BJ (cell line): Measurements from ENCODE around the gene CAMK2D. TPM values are rescaled to one million over a fixed set of nuclear protein-coding genes. Genes with fewer than 3 reads are reported as not detected.

ENCODE experiments used
- CTCF ChIA-PET: fragments of 350-600 bp; formaldehyde crosslinking; extraction: SDS; loops from one replicate; lab custom pipeline; 2021; ENCODE audit warnings: antibody characterized with exemption, inconsistent platforms; lab: Yijun Ruan, JAX
- POLR2A ChIA-PET: fragments of 300-600 bp; sonication (Branson Sonifier 250); formaldehyde crosslinking; extraction: SDS; loops from one replicate; lab custom pipeline; 2021; ENCODE audit warnings: antibody characterized with exemption; lab: Charles Lee
- DNase-seq: peaks from one replicate; pipeline ENCODE4 v3.0.0-alpha.2; 2011; ENCODE audit warnings: low read depth
- H3K27me3 ChIP-seq: 2 replicates; pipeline ENCODE4 v1.6.0; 2011; ENCODE audit warnings: low read length; ENCODE audit not compliant: control insufficient read depth, insufficient read depth
- H3K36me3 ChIP-seq: 2 replicates; pipeline ENCODE4 v1.5.1; 2011; ENCODE audit warnings: low read length; ENCODE audit not compliant: control insufficient read depth, insufficient read depth
- H3K4me3 ChIP-seq: 2 replicates; pipeline ENCODE4 v1.5.1; 2011; ENCODE audit warnings: low read depth, mild to moderate bottlenecking, control low read depth, low read length
- CTCF ChIP-seq: IDR thresholded peaks from 2 replicates; pipeline ENCODE4 v1.5.1; 2011; ENCODE audit warnings: low read depth, mild to moderate bottlenecking, control low read depth, inconsistent platforms, low read length, moderate library complexity; ENCODE audit not compliant: insufficient read depth
- polyA plus RNA-seq: library from polyadenylated mRNA; depleted of rRNA; stranded (reverse); fragments of >200 nt; gene quantifications from 2 replicates; pipeline ENCODE4 v1.2.3, GENCODE V29; 2011

CAMK2D gene
- polyA plus RNA-seq, 1 experiment = 41.8 TPM

GRCh38 chr4:113601636-113602035 lies 159.9 kb downstream of the CAMK2D start:
- CTCF ChIA-PET = interaction anchor here (1.6 kb wide), 1 partner anchor 15 kb away, joined by 3 read pairs; no protein-coding TSS in a partner anchor
- TF ChIP-seq CTCF = no peak
- no peaks in the 10 kb centered on the region for H3K27me3 ChIP-seq
- H3K4me3 ChIP-seq = no peak overlapping the region
- DNase-seq = no peak
- H3K36me3 ChIP-seq = no peaks in the 10 kb centered on the region
- POLR2A ChIA-PET = interaction anchor here (0.5 kb wide), 1 partner anchor 8 kb away, joined by 3 read pairs; no protein-coding TSS in a partner anchor

GRCh38 chr4:113596396-113596795 lies 165.1 kb downstream of the CAMK2D start:
- no peak for TF ChIP-seq CTCF
- Histone ChIP-seq H3K27me3 (no peaks in the 10 kb centered on the region), H3K36me3 (peaks cover 2% of the 10 kb centered on the region; the same call in 1 of the 2 replicates), H3K4me3 (no peak overlapping the region)
- ChIA-PET CTCF (interaction anchor here (0.7 to 1.0 kb wide), 2 partner anchors 14 to 49 kb away, joined by 3 read pairs; no protein-coding TSS in a partner anchor), POLR2A (no interaction called here)
- DNase-seq = no peak

- POLR2A ChIA-PET = no interaction called here
- no peak for TF ChIP-seq CTCF
- H3K4me3 ChIP-seq = no peak overlapping the region
- CTCF ChIA-PET = no interaction called here
- H3K27me3 ChIP-seq = no peaks in the 10 kb centered on the region
- no peak for DNase-seq
- H3K36me3 ChIP-seq = peaks cover 2% of the 10 kb centered on the region; the same call in 1 of the 2 replicates
These were observed 167.3 kb downstream of the CAMK2D start for GRCh38 chr4:113594231-113594556.

GRCh38 chr4:113593400-113594230 lies 167.9 kb downstream of the CAMK2D start:
- H3K36me3 ChIP-seq = peaks cover 2% of the 10 kb centered on the region; the same call in 1 of the 2 replicates
- no peak for TF ChIP-seq CTCF
- ChIA-PET CTCF (no interaction called here), POLR2A (no interaction called here)
- H3K4me3 ChIP-seq = no peak overlapping the region
- no peak for DNase-seq
- H3K27me3 ChIP-seq = no peaks in the 10 kb centered on the region

GRCh38 chr4:113591982-113592381 lies 169.6 kb downstream of the CAMK2D start:
- TF ChIP-seq CTCF = no peak
- no peak overlapping the region for H3K4me3 ChIP-seq
- ChIA-PET CTCF (interaction anchor here (1.3 kb wide), 1 partner anchor 17 kb away, joined by 4 read pairs; no protein-coding TSS in a partner anchor), POLR2A (no interaction called here)
- H3K27me3 ChIP-seq = no peaks in the 10 kb centered on the region
- peaks cover 2% of the 10 kb centered on the region; the same call in 1 of the 2 replicates for H3K36me3 ChIP-seq
- no peak for DNase-seq
